NT2/D1 (cell line): Measurements from ENCODE around the gene OPCML.

Experiments used
- DNase-seq: peaks from one replicate; pipeline ENCODE4 v3.0.0-alpha.2; 2011; ENCODE audit warnings: low read depth, low spot score
- H3K27me3 ChIP-seq: 2 replicates; pipeline ENCODE4 v1.6.0; 2011; ENCODE audit warnings: mild to moderate bottlenecking; ENCODE audit not compliant: insufficient read length, insufficient read depth
- H3K36me3 ChIP-seq: 2 replicates; pipeline ENCODE4 v1.6.1; 2011; ENCODE audit warnings: mild to moderate bottlenecking, low read length, mixed read lengths; ENCODE audit not compliant: insufficient read depth, insufficient read length
- H3K4me1 ChIP-seq: 2 replicates; pipeline ENCODE4 v1.5.1; 2011; ENCODE audit not compliant: insufficient read depth, insufficient read length
- H3K4me3 ChIP-seq: 2 replicates; pipeline ENCODE4 v1.5.1; 2011; ENCODE audit warnings: low read depth; ENCODE audit not compliant: insufficient read length
- H3K9ac ChIP-seq: 2 replicates; pipeline ENCODE4 v1.6.0; 2011; ENCODE audit warnings: low read depth; ENCODE audit not compliant: insufficient read length
- H3K9me3 ChIP-seq: 2 replicates; pipeline ENCODE4 v1.5.1; 2011; ENCODE audit warnings: mild to moderate bottlenecking, low read length; ENCODE audit not compliant: insufficient read depth
- SUZ12 ChIP-seq: IDR thresholded peaks from 2 replicates; pipeline ENCODE4 v1.6.1; 2011; ENCODE audit not compliant: insufficient read length, insufficient read depth; ENCODE audit errors: extremely low read depth
- YY1 ChIP-seq: IDR thresholded peaks from 2 replicates; pipeline ENCODE4 v1.6.1; 2011; ENCODE audit not compliant: insufficient read length, insufficient read depth
- ZNF274 ChIP-seq: IDR thresholded peaks from 2 replicates; pipeline ENCODE4 v1.6.1; 2011; ENCODE audit warnings: mild to moderate bottlenecking, low read depth, low read length

OPCML gene

GRCh38 chr11:133222425-133223330 is 309.6 kb downstream of the OPCML start:
- H3K4me3 ChIP-seq: no peak overlapping the region
- H3K9ac ChIP-seq: no peak overlapping the region
- peaks cover 3% of the 10 kb centered on the region for H3K4me1 ChIP-seq
- H3K36me3 ChIP-seq: no peaks in the 10 kb centered on the region
- H3K9me3 ChIP-seq: no peaks in the 10 kb centered on the region
- TF ChIP-seq SUZ12 (no peak), YY1 (no peak), ZNF274 (no peak)
- DNase-seq: no peak
- peaks cover 11% of the 10 kb centered on the region for H3K27me3 ChIP-seq

- TF ChIP-seq SUZ12 (no peak), ZNF274 (no peak), YY1 (no peak)
- no peaks in the 10 kb centered on the region for H3K4me1 ChIP-seq
- no peak overlapping the region for H3K9ac ChIP-seq
- no peak for DNase-seq
- no peaks in the 10 kb centered on the region for H3K9me3 ChIP-seq
- H3K36me3 ChIP-seq: no peaks in the 10 kb centered on the region
- H3K4me3 ChIP-seq: no peak overlapping the region
- H3K27me3 ChIP-seq: no peaks in the 10 kb centered on the region
Measured at GRCh38 chr11:133219543-133219942, 312.8 kb downstream of the OPCML start.

- no peak overlapping the region for H3K4me3 ChIP-seq
- no peaks in the 10 kb centered on the region for H3K27me3 ChIP-seq
- TF ChIP-seq YY1 (no peak), SUZ12 (no peak), ZNF274 (no peak)
- DNase-seq: no peak
- H3K9me3 ChIP-seq: no peaks in the 10 kb centered on the region
- H3K9ac ChIP-seq: no peak overlapping the region
- no peaks in the 10 kb centered on the region for H3K4me1 ChIP-seq
- no peaks in the 10 kb centered on the region for H3K36me3 ChIP-seq
Measured at GRCh38 chr11:133216813-133217212, 315.5 kb downstream of the OPCML start.

- Histone ChIP-seq H3K4me3 (no peak overlapping the region), H3K36me3 (no peaks in the 10 kb centered on the region), H3K9ac (no peak overlapping the region), H3K27me3 (no peaks in the 10 kb centered on the region), H3K4me1 (no peaks in the 10 kb centered on the region), H3K9me3 (no peaks in the 10 kb centered on the region)
- no peak for DNase-seq
- TF ChIP-seq SUZ12: no peak
- no peak for TF ChIP-seq ZNF274
Measured at GRCh38 chr11:133215596-133216230, 316.6 kb downstream of the OPCML start.

- Histone ChIP-seq H3K4me1 (no peaks in the 10 kb centered on the region), H3K9ac (no peak overlapping the region), H3K36me3 (no peaks in the 10 kb centered on the region), H3K9me3 (no peaks in the 10 kb centered on the region), H3K27me3 (no peaks in the 10 kb centered on the region), H3K4me3 (no peak overlapping the region)
- no peak for DNase-seq
- no peak for TF ChIP-seq ZNF274
- no peak for TF ChIP-seq YY1
- TF ChIP-seq SUZ12: no peak
Measured at GRCh38 chr11:133214646-133215045, 317.7 kb downstream of the OPCML start.

- no peaks in the 10 kb centered on the region for H3K4me1 ChIP-seq
- TF ChIP-seq ZNF274 (no peak), YY1 (no peak), SUZ12 (no peak)
- DNase-seq: no peak
- no peaks in the 10 kb centered on the region for H3K9me3 ChIP-seq
- H3K27me3 ChIP-seq: no peaks in the 10 kb centered on the region
- H3K4me3 ChIP-seq: no peak overlapping the region
- H3K9ac ChIP-seq: no peak overlapping the region
- no peaks in the 10 kb centered on the region for H3K36me3 ChIP-seq
Measured at GRCh38 chr11:133212201-133212600, 320.1 kb downstream of the OPCML start.

- H3K9me3 ChIP-seq: no peaks in the 10 kb centered on the region
- H3K36me3 ChIP-seq: no peaks in the 10 kb centered on the region
- H3K4me3 ChIP-seq: no peak overlapping the region
- no peak overlapping the region for H3K9ac ChIP-seq
- TF ChIP-seq ZNF274 (no peak), SUZ12 (no peak), YY1 (no peak)
- H3K27me3 ChIP-seq: no peaks in the 10 kb centered on the region
- DNase-seq: no peak
- no peaks in the 10 kb centered on the region for H3K4me1 ChIP-seq
Measured at GRCh38 chr11:133207995-133208394, 324.3 kb downstream of the OPCML start.
